Activated CD4-positive, alpha-beta T cell treated with anti-CD3 and anti-CD28 coated beads, Interleukin-2, amount 10 ng/mL, durations not matched to agents 24 days and 14 days (primary cell): ENCODE measurements around the gene SIN3A. TPM values are rescaled to one million over a fixed set of nuclear protein-coding genes. Genes with fewer than 3 reads are reported as not detected.
A peak's percentile ranks its signal among the peaks of the same experiment; 100 is the strongest.
"Not testable (repeated sequence)": the region's sequence is repeated elsewhere in the genome, so short reads cannot be mapped to it uniquely, and the experiment has no call there.

Experiments
- DNase-seq: peaks from one replicate; pipeline ENCODE4 v3.0.0; 2022
- H3K27ac Mint-ChIP-seq: one replicate; pipeline ENCODE4 v1.8.0; 2022; ENCODE audit warnings: mild to moderate bottlenecking, mixed read lengths
- H3K27me3 Mint-ChIP-seq: one replicate; pipeline ENCODE4 v1.8.0; 2022; ENCODE audit warnings: mixed read lengths
- H3K36me3 Mint-ChIP-seq: one replicate; pipeline ENCODE4 v1.8.0; 2022; ENCODE audit warnings: low read depth, mild to moderate bottlenecking, mixed read lengths
- H3K4me1 Mint-ChIP-seq: one replicate; pipeline ENCODE4 v1.8.0; 2021; ENCODE audit warnings: mixed read lengths
- H3K4me3 Mint-ChIP-seq: one replicate; pipeline ENCODE4 v1.8.0; 2022; ENCODE audit warnings: mild to moderate bottlenecking, moderate library complexity, mixed read lengths
- H3K9me3 Mint-ChIP-seq: one replicate; pipeline ENCODE4 v1.8.0; 2021; ENCODE audit warnings: mixed read lengths
- intact Hi-C: fragments of 100-400 bp; cut with micrococcal nuclease; formaldehyde crosslinking; loops from one replicate; pipeline ENCODE4 v1.15.1; 2023
- total RNA-seq: library from RNA; stranded (reverse); gene quantifications from 2 replicates; pipeline ENCODE4 v1.2.3, GENCODE V29; 2022

SIN3A gene
- 92.2 and 102 TPM in 2 replicates for total RNA-seq

- intact Hi-C loops = loop anchor here (1.0 to 10.0 kb wide), 9 partner anchors 84 to 1970 kb away; partner anchors contain the start of genes ARID3B, C15orf39, CLK3 and COX5A
- peak within 1 kb of the TSS; percentile 99 for H3K27ac Mint-ChIP-seq
- peaks cover 7% of the 10 kb centered on the region for H3K36me3 Mint-ChIP-seq
- no peaks in the 10 kb centered on the region for H3K27me3 Mint-ChIP-seq
- peak; percentile 99 for DNase-seq
- no peaks in the 10 kb centered on the region for H3K9me3 Mint-ChIP-seq
- H3K4me3 Mint-ChIP-seq = peak within 1 kb of the TSS; percentile 96
- peaks cover 38% of the 10 kb centered on the region for H3K4me1 Mint-ChIP-seq
Observed at GRCh38 chr15:75451674-75452363, at the start of gene SIN3A. Gene SIN3A, minus strand, starts transcription at chr15:75451690. Its CDS starts 21,315 bp downstream, at chr15:75430375.

- no peak overlapping the region for H3K4me3 Mint-ChIP-seq
- DNase-seq = no peak
- peaks cover 26% of the 10 kb centered on the region for H3K36me3 Mint-ChIP-seq
- intact Hi-C loops = no loop called here
- no peaks in the 10 kb centered on the region for H3K9me3 Mint-ChIP-seq
- no peak overlapping the region for H3K27ac Mint-ChIP-seq
- no peaks in the 10 kb centered on the region for H3K27me3 Mint-ChIP-seq
- peaks cover 2% of the 10 kb centered on the region for H3K4me1 Mint-ChIP-seq
Observed at GRCh38 chr15:75493732-75494131, 42.2 kb upstream of the SIN3A start.

- Mint-ChIP-seq H3K4me1 (peaks cover 4% of the 10 kb centered on the region), H3K27ac (no peak overlapping the region), H3K27me3 (no peaks in the 10 kb centered on the region), H3K9me3 (no peaks in the 10 kb centered on the region), H3K36me3 (peaks cover 25% of the 10 kb centered on the region), H3K4me3 (no peak overlapping the region)
- DNase-seq = no peak
- intact Hi-C loops = no loop called here
Observed at GRCh38 chr15:75483961-75484360, 32.5 kb upstream of the SIN3A start.

- H3K36me3 Mint-ChIP-seq = peaks cover 27% of the 10 kb centered on the region
- intact Hi-C loops, H3K27ac Mint-ChIP-seq: not testable (repeated sequence)
Observed at GRCh38 chr15:75483556-75483955, 32.1 kb upstream of the SIN3A start.

GRCh38 chr15:75483106-75483505 lies 31.6 kb upstream of the SIN3A start:
- H3K4me3 Mint-ChIP-seq = no peak overlapping the region
- H3K9me3 Mint-ChIP-seq = no peaks in the 10 kb centered on the region
- no peaks in the 10 kb centered on the region for H3K27me3 Mint-ChIP-seq
- H3K36me3 Mint-ChIP-seq = peaks cover 29% of the 10 kb centered on the region
- peaks cover 4% of the 10 kb centered on the region for H3K4me1 Mint-ChIP-seq
- DNase-seq = no peak
- H3K27ac Mint-ChIP-seq = no peak overlapping the region
- intact Hi-C loops = no loop called here

More at GRCh38 chr15:75483556-75483955, 32.1 kb upstream of the SIN3A start:
- not testable (repeated sequence) for H3K27me3 Mint-ChIP-seq, DNase-seq, H3K4me3 Mint-ChIP-seq, H3K4me1 Mint-ChIP-seq, H3K9me3 Mint-ChIP-seq

- H3K4me3 Mint-ChIP-seq, H3K9me3 Mint-ChIP-seq, H3K27me3 Mint-ChIP-seq, DNase-seq, H3K4me1 Mint-ChIP-seq, intact Hi-C loops, H3K27ac Mint-ChIP-seq: not testable (repeated sequence)
- H3K36me3 Mint-ChIP-seq = peaks cover 25% of the 10 kb centered on the region
Observed at GRCh38 chr15:75480463-75480862, 29.0 kb upstream of the SIN3A start.

- Mint-ChIP-seq H3K27me3 (no peaks in the 10 kb centered on the region), H3K9me3 (no peaks in the 10 kb centered on the region), H3K4me1 (peaks cover 3% of the 10 kb centered on the region), H3K4me3 (no peak overlapping the region), H3K27ac (no peak overlapping the region), H3K36me3 (peaks cover 23% of the 10 kb centered on the region)
- intact Hi-C loops = no loop called here
- no peak for DNase-seq
Observed at GRCh38 chr15:75479670-75480069, 28.2 kb upstream of the SIN3A start.

- DNase-seq, H3K27me3 Mint-ChIP-seq, H3K9me3 Mint-ChIP-seq, H3K4me1 Mint-ChIP-seq, H3K4me3 Mint-ChIP-seq, intact Hi-C loops, H3K27ac Mint-ChIP-seq: not testable (repeated sequence)
- H3K36me3 Mint-ChIP-seq = peaks cover 21% of the 10 kb centered on the region
Observed at GRCh38 chr15:75477094-75477493, 25.6 kb upstream of the SIN3A start.

- Mint-ChIP-seq H3K9me3 (no peaks in the 10 kb centered on the region), H3K4me3 (no peak overlapping the region), H3K27me3 (no peaks in the 10 kb centered on the region), H3K27ac (peak overlapping the region; percentile 54), H3K4me1 (peaks cover 6% of the 10 kb centered on the region), H3K36me3 (peaks cover 43% of the 10 kb centered on the region)
- DNase-seq = no peak
- intact Hi-C loops = no loop called here
Observed at GRCh38 chr15:75468913-75469598, 17.6 kb upstream of the SIN3A start.

GRCh38 chr15:75460646-75461045 lies 9.2 kb upstream of the SIN3A start:
- DNase-seq = no peak
- H3K27me3 Mint-ChIP-seq = no peaks in the 10 kb centered on the region
- H3K36me3 Mint-ChIP-seq = peaks cover 7% of the 10 kb centered on the region
- intact Hi-C loops = no loop called here
- no peak overlapping the region for H3K27ac Mint-ChIP-seq
- peaks cover 12% of the 10 kb centered on the region for H3K4me1 Mint-ChIP-seq
- no peaks in the 10 kb centered on the region for H3K9me3 Mint-ChIP-seq
- H3K4me3 Mint-ChIP-seq = no peak overlapping the region

GRCh38 chr15:75459581-75459980 lies 8.1 kb upstream of the SIN3A start:
- Mint-ChIP-seq H3K4me1 (peaks cover 10% of the 10 kb centered on the region), H3K4me3 (no peak overlapping the region), H3K36me3 (peaks cover 2% of the 10 kb centered on the region), H3K9me3 (no peaks in the 10 kb centered on the region), H3K27ac (no peak overlapping the region), H3K27me3 (no peaks in the 10 kb centered on the region)
- no peak for DNase-seq
- intact Hi-C loops = loop anchor here (10.0 kb wide), 1 partner anchor 1465 kb away; the partner anchor contains the start of genes PML and STOML1

- no peaks in the 10 kb centered on the region for H3K27me3 Mint-ChIP-seq
- H3K4me1 Mint-ChIP-seq = peaks cover 20% of the 10 kb centered on the region
- peak overlapping the region; percentile 95 for H3K27ac Mint-ChIP-seq
- peak overlapping the region; percentile 96 for H3K4me3 Mint-ChIP-seq
- DNase-seq = no peak
- intact Hi-C loops = loop anchor here (10.0 kb wide), 1 partner anchor 1462 kb away; the partner anchor contains the start of genes PML and STOML1
- peaks cover 2% of the 10 kb centered on the region for H3K36me3 Mint-ChIP-seq
- H3K9me3 Mint-ChIP-seq = no peaks in the 10 kb centered on the region
Observed at GRCh38 chr15:75456710-75457109, 5.2 kb upstream of the SIN3A start.

GRCh38 chr15:75455982-75456531 lies 4.6 kb upstream of the SIN3A start:
- H3K4me3 Mint-ChIP-seq = peak overlapping the region; percentile 96
- DNase-seq = peak; percentile 89
- H3K4me1 Mint-ChIP-seq = peaks cover 20% of the 10 kb centered on the region
- H3K27me3 Mint-ChIP-seq = no peaks in the 10 kb centered on the region
- intact Hi-C loops = loop anchor here (10.0 kb wide), 1 partner anchor 1461 kb away; the partner anchor contains the start of genes PML and STOML1
- H3K36me3 Mint-ChIP-seq = peaks cover 2% of the 10 kb centered on the region
- peak overlapping the region; percentile 95 for H3K27ac Mint-ChIP-seq
- H3K9me3 Mint-ChIP-seq = no peaks in the 10 kb centered on the region
